ENCODE results near the gene C2orf80.
"Not testable (repeated sequence)": the region's sequence is repeated elsewhere in the genome, so short reads cannot be mapped to it uniquely, and the experiment has no call there.

- not testable (repeated sequence) for TF ChIP-seq CTCF, POLR2A (IDR thresholded peaks at IDR 0.05)
These were observed 72.4 kb downstream of the C2orf80 start for GRCh38 chr2:208117390-208117789.
